Activated CD4-positive, alpha-beta T cell treated with anti-CD3 and anti-CD28 coated beads, Interleukin-2, amount 10 ng/mL, durations not matched to agents 24 days and 14 days (primary cell): ENCODE results near the gene HSF2. TPM values are rescaled to one million over a fixed set of nuclear protein-coding genes. Genes with fewer than 3 reads are reported as not detected.

ENCODE experiments used
- total RNA-seq: library from RNA; stranded (reverse); gene quantifications from 2 replicates; pipeline ENCODE4 v1.2.3, GENCODE V29; 2022

HSF2 gene
- total RNA-seq, 1 donor from 2014 or later = 15.3 TPM

Other genes with a start within 250 kb of the HSF2 start
- gene SERINC1, start 72.2 kb downstream of the HSF2 start, total RNA-seq = 38.6 and 40.9 TPM in 2 replicates
- not detected in 2 replicates for gene PKIB, start 210.8 kb downstream of the HSF2 start, total RNA-seq